Measurements from ENCODE around the gene SLC6A6. TPM values are rescaled to one million over a fixed set of nuclear protein-coding genes. Genes with fewer than 3 reads are reported as not detected.

The SLC6A6 gene
- total RNA-seq, 1 experiment from 2014 or later = 211 TPM

DNA sequence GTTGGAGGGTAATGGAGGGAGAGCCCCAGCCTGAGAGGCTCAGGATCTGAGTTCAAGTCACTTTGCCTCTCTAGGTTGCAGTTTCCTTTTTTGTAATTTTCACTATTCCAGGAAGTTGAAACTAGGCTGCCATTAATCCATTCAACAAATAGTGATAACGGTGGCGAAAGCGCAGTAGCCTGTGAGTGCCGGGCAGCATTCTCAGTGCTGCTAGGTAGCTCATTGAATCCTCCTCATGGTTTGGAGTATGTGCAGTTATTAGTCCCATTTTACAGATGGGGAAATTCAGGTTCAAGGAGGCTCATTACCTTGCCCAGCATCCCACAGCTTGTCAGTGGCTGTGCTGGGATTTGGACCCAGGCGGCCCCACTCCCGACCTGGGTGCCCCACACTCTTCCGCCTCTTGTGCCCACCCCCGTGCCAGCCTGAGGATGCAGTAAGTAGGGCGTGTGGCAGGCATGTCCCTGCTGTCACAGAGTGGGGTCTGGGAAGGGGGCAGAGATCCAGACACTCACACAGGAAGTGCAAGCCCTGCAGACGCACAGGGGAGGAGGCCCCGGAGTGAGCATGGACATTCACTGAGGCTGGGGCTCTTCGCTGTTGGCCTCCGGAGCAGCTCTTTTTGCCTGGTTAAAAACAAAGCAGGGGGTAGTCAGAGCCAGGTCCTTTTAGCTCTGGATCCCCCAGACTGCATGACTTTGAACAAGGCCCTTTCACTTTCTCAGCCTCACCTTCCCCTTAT, 58.8 kb downstream of the SLC6A6 start:
- POLR2A ChIA-PET = no interaction called here
- Mint-ChIP-seq H3K4me1 (peaks cover 27% of the 10 kb centered on the region), H3K4me3 (no peak overlapping the region), H3K27ac (no peak overlapping the region), H3K9me3 (no peaks in the 10 kb centered on the region), H3K36me3 (peaks cover 69% of the 10 kb centered on the region), H3K27me3 (ENCODE audit: low read depth) (no peaks in the 10 kb centered on the region; the same call in 1 of the 2 replicates)
- CTCF ChIA-PET = interaction anchor here (0.6 to 2.9 kb wide), 11 partner anchors 20 to 258 kb away, joined by 3 to 15 read pairs (median 4); partner anchors contain the start of gene SLC6A6
- TF ChIP-seq PRRX2 (CRISPR knock-in tag; IDR thresholded peaks at IDR 0.05) (no peak), ESRRA (CRISPR knock-in tag; IDR thresholded peaks at IDR 0.05; ENCODE audit: borderline replicate concordance) (no peak), TP53 (CRISPR knock-in tag; IDR thresholded peaks at IDR 0.05) (no peak), CREB1 (CRISPR knock-in tag; IDR thresholded peaks at IDR 0.05) (no peak), ZNF416 (CRISPR knock-in tag; IDR thresholded peaks at IDR 0.05) (no peak), GRHL2 (CRISPR knock-in tag; IDR thresholded peaks at IDR 0.05; ENCODE audit: insufficient replicate concordance, severe bottlenecking) (no peak), ZBTB21 (CRISPR knock-in tag; IDR thresholded peaks at IDR 0.05; ENCODE audit: borderline replicate concordance) (no peak), ETV6 (CRISPR knock-in tag; IDR thresholded peaks at IDR 0.05) (no peak), ZNF396 (CRISPR knock-in tag; IDR thresholded peaks at IDR 0.05; ENCODE audit: borderline replicate concordance) (no peak), EMX1 (CRISPR knock-in tag; IDR thresholded peaks at IDR 0.05) (no peak), TEAD1 (CRISPR knock-in tag; IDR thresholded peaks at IDR 0.05) (no peak), ZNF532 (CRISPR knock-in tag; IDR thresholded peaks at IDR 0.05; ENCODE audit: borderline replicate concordance) (no peak), STAT6 (CRISPR knock-in tag; conservative IDR thresholded peaks at IDR 0.05; ENCODE audit: low read depth) (no peak), KAT7 (CRISPR knock-in tag; IDR thresholded peaks at IDR 0.05; ENCODE audit: borderline replicate concordance) (no peak)
- ATAC-seq (no peak), DNase-seq (ENCODE audit: low spot score) (no peak)

DNA sequence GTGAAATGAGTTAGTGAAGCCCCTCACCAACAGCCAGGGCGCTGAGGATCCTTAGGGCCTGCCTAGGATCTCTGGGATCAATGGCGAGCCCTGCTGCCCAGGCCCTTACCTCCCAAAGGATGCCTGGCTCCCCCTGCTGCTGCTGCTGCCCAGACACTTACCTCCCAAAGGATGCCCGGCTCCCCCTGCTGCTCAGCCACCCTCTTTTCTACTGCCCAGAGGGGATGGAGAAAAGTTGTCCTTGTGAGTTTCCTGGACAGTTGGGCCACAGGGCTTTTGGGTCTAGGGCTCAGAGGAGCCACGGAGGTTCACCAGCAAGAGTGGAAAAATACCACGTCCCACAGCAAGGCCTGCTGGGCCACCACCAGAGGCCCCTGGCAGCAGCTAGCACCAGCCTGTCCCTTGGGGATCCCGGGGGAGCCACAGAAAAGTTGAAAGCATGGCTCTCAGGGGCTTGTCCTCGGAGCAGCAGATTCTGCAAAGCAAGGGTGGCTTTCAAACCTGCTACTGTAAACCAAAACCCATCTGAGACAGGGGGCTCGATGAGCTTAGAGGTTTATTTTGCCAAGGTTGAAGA, 59.4 kb downstream of the SLC6A6 start:
- H3K27me3 Mint-ChIP-seq (ENCODE audit: low read depth) = no peaks in the 10 kb centered on the region; the same call in 1 of the 2 replicates
- no peak overlapping the region for H3K27ac Mint-ChIP-seq
- DNase-seq (ENCODE audit: low spot score) = peak; percentile 58
- no peak overlapping the region for H3K4me3 Mint-ChIP-seq
- ChIA-PET CTCF (interaction anchor here (0.9 to 2.9 kb wide), 10 partner anchors 21 to 258 kb away, joined by 3 to 15 read pairs (median 5); partner anchors contain the start of gene SLC6A6), POLR2A (no interaction called here)
- peaks cover 28% of the 10 kb centered on the region for H3K4me1 Mint-ChIP-seq
- no peaks in the 10 kb centered on the region for H3K9me3 Mint-ChIP-seq
- TF ChIP-seq ZNF121 (CRISPR knock-in tag; IDR thresholded peaks at IDR 0.05) (0 out of 2 replicates have a peak, but pooled peaks have one; percentile 45), SMAD4 (CRISPR knock-in tag; IDR thresholded peaks at IDR 0.05) (no peak)
- peaks cover 69% of the 10 kb centered on the region for H3K36me3 Mint-ChIP-seq
- peak; percentile 49 for ATAC-seq
